Activated CD8-positive, alpha-beta memory T cell treated with anti-CD3 and anti-CD28 coated beads, Interleukin-2, amount 50 U/mL, for 24 hours (primary cell): ENCODE measurements around the gene OR52D1.

Experiments
- DNase-seq: peaks from one replicate; pipeline ENCODE4 v3.0.0-alpha.2; 2020; ENCODE audit errors: extremely low read depth

The OR52D1 gene

DNA sequence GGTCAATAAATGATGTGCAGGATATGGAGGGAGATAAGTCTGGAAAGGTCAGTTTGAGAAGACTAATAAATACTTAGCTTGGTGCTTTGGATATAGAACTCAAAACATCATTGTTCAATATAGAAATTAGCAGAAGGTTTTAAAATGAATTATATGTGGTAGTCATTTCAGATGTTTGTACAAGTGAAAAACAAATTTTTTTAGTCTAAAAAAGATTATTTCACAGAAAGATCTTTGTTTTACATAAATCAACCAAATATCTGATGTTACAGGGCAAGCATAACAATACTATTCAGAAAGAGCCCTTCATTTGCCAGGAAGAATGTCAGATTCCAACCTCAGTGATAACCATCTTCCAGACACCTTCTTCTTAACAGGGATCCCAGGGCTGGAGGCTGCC, at the start of gene OR52D1:
Gene OR52D1, plus strand, starts transcription at position 301 of the 400 bp plus-strand sequence. Its CDS starts 22 bp downstream, at position 323.
- DNase-seq: no peak

DNA sequence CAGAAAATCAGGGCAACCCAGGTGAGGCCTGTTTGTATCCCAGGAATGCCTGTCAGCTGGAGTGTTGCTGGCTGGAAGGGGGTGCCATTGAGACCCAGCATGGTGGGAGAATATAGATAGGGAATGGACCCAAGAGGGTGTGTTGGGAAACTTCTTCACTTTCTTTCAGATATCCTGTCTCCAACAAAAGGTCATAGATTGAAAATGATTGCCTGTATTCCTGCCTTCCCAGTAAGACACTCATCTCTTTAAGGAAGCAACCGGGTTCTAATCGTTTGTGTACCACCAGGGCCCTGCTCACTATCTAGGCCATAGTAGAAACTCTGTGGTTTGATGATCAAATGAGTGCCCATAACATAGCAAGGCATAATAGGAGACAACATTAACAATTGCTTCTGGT, 47.1 kb upstream of the OR52D1 start, which contains the start of gene OR51I1:
Gene OR51I1, minus strand, starts transcription at position 101 of the 400 bp plus-strand sequence. Its CDS starts 0 bp downstream, at position 101.
- no peak for DNase-seq

- no peak for DNase-seq
Observed at GRCh38 chr11:5443835-5444393, 44.6 kb upstream of the OR52D1 start.

GRCh38 chr11:5449023-5449422, 39.5 kb upstream of the OR52D1 start, which contains the start of gene OR51I2:
Gene OR51I2, plus strand, starts transcription at chr11:5449323. Its CDS starts 4,166 bp downstream, at chr11:5453489.
- no peak for DNase-seq

DNA sequence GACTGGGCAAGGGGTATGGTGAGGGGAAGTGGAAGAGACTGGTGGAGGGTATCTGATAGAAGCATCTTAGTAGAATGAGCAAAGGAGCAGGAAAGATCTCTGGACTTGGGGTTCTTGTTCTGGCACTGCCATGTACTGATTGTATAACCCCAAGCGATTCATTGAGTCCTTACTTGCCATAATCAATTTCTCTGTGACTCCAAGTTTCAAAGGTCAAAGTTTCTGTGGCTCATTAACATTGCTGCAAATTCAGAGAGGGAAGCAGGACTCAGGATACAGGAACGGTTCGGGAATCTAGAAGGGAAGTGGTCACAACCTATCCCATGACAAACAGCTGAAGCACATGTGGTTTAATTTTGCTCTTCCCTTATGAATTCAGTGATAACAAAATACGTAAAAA, 39.1 kb upstream of the OR52D1 start:
- no peak for DNase-seq

DNA sequence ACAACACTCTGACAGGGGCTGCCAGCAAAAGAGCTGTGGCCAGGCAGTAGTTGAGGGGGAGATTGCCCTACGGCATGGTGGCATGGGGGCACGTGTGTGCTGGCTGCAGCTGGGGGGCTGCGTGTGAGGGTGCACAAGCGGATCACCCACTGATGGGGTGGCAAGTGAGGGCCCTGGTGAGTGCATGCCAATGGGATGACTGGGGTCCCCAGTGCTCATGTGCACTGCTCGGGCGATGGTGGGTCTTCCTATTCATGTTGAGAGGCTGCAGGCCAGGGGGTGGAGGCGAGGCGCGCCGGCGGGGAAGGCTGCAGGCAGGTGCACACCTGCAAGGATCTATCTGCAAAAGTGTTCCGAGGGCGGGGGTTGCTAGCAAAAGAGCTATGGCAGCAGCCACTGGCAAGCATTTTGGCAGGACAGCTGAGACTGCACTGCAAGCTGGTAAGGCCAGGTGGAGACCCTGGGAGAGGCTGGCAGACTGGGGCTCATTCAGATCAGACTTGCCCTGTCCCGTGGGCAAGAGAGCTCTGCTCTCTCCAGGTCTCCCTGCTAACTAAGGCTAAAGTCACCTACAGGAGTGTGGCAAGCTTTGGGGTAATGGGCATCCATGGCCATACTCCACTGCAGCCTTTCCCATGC, 27.4 kb upstream of the OR52D1 start:
- DNase-seq: no peak

DNA sequence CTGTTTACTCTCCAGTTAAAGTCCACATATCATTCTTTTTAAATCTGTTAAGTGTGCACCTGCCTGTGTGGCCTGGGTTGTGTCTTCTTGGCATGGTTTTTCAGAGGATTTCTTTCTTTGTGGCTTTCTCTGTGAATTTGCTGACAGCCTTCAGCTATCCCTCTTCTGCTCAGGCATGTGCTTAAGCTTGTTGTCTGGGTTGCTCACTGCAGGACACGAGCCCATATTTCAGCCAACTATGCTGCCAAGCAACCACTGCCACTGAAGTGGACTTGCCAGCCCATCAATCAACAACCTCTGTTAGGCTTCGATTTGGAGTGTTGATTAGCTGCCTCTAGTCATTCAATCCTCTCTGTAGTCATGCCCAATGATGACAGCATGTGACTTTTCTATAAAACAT, 21.0 kb upstream of the OR52D1 start:
- DNase-seq: no peak

DNA sequence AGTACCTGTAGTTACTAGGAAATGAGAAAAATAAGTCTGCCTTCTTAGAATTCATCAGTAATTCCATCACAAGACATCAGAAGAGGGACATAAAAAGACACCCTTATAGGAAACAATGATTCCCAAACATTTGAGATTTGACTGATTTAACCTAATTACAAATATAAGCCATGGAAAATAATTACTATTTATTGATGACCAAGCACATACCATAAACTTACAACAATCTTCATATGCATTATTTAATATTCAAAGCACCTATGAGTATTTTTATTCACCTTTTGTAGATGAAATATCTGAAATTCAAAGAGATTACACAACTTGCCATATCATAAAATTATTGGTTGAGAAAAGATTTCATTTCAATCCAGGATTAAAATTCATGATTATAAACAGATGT, 14.6 kb upstream of the OR52D1 start:
- DNase-seq: no peak

DNA sequence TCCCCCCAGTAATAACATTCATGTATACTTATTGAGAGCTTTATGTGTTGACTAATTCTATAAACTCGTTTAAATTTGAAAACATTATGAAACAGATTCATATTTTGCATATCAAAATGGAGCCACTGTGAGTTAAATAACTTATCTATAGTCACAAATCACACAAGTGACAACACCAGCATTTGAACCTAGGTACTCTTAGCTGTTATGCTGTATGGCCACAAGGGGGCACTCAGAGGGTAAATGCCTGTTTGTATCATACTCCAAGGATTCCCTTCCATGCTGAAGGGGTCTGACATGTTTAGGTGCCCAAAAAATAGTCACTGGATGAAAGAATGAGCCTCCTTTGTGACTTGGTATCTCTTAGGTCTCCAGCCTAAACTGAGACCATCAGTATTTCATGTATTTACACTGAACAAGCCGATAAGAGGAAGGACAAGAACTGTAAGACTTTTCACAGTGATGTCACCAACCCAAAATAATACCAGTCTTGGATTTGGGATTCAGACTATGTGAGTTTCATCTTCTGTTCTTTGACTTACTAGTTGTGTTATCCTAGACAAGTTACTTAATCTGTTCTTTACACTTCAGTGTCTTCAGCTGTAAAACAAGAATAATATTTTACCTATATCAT, 12.2 kb upstream of the OR52D1 start:
- DNase-seq: no peak

DNA sequence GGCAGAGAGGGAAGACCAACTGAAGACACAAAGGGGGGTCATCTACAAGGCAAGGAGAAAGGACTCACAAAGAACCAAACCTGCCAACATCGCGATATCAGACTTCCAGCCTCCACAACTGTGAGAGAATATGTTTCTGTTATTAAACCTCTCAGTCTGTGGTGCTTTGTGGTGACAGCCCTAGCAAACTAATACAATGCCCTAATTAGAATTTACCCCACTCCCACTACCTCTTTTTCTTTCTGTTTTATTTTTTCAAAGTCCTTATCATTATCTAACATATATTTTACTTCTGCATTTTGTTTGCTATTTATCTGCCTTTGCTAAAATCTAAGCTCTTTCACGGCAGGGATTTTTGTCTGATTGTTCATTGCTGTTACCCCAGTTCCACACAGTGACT, 2.5 kb upstream of the OR52D1 start:
- DNase-seq: no peak

DNA sequence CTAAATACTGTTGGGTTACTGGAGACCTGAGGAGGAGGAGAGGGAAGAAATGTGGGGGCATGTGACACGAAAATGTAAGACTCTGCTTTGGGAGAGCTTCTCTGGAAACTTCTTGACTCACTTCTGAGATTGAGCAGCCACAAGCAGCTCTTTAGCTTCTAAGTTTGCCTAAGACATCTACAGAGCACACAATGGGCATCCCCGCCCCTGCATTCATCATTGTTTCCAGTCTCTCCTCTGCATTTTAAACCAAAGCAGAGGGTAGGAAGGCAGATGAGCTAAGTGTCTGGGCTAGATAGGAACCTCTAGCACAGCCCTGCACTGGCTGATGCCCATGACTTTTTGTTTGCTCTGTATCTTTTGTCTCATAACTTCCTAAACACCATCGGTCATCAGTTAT, 2.1 kb upstream of the OR52D1 start:
- no peak for DNase-seq

- no peak for DNase-seq
Observed at GRCh38 chr11:5488798-5489399, 414 bp downstream of the OR52D1 start.

DNA sequence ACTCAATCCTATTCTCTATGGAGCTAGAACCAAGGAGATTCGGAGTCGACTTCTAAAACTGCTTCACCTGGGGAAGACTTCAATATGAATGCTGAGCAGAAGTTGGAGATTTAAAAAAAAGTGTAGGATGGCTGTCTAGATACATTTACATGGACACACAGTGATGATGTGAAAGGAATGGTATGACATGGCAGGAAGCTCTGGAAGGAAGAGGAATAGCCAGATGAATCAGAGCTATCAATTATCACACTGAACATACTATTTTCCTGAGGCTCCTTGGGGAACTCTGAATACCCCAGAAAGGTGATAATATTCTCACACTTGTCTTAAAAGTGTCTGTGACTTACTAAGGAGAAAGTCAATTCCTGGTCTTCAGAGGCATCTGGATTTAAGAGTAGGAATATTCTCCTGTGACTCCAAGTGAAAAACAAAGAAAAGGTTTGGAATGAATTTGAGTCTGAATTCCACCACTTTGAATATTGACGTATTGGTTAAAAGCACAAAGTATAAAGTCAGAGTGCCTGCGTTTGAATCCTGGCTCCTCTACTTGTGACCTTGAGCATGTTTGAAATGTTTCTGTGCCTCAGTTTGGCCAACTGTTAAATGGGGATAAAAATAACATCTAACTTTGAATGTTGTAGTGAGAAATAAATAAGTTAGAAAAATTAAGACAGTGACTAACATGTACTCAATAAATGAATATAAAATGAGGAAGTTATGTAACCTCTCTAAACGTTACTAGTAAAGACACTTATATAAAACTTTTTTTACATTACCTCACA, 1.3 kb downstream of the OR52D1 start:
- no peak for DNase-seq

GRCh38 chr11:5499671-5500070, 11.2 kb downstream of the OR52D1 start:
- no peak for DNase-seq

- DNase-seq: no peak
Observed at GRCh38 chr11:5500393-5500801, 11.9 kb downstream of the OR52D1 start.

GRCh38 chr11:5504403-5504921, 16.0 kb downstream of the OR52D1 start:
- no peak for DNase-seq

DNA sequence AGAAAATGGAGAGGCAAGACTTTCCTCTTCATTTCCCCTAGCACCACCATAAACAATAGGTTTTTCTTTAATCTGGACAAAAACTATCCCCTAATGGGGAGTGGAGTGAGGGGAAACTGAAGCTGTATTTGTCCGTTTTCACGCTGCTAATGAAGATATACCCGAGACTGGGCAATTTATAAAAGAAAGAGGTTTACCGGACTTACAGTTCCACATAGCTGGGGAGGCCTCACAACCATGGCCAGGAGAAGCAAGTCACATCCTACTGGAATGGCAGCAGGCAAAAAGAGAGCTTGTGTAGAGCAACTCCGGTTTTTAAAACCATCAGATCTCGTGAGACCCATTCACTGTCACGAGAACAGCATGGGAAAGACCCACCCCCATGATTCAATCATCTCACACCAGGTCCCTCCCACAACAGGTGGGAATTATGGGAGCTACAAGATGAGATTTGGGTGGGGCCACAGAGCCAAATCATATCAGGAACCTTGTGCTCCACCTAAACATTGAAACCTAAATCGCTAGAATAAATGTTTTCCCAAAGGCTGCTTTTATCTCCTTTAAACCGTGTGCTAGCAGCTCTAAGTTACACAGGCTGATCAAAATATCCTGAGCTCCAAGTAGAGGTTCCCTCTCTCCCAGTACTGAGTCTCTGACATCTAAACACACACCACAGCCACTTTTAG, 17.0 kb downstream of the OR52D1 start:
- no peak for DNase-seq

GRCh38 chr11:5507177-5507932, 18.9 kb downstream of the OR52D1 start:
- DNase-seq: no peak

DNA sequence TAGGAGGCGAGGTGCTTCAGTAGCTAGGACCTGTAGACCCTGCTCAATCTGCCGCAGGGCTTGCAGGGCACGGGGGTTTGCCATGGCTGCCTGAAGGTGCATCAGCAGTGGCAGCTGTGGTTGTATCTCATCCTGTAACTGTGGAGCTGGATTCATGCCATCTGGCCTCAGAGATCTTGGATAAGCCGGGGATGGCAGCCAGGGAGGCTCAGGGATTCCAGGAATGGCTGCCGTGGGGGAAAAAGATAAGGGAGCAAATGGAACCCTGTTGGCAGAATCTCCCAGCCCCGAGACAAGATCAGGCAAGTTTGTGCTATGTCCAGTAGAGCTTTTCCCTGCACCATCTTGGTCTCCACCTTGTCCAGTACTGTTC, 19.4 kb downstream of the OR52D1 start:
- no peak for DNase-seq

GRCh38 chr11:5508605-5509004, 20.1 kb downstream of the OR52D1 start:
- DNase-seq: no peak
